GM19467 (cell line): ENCODE results near the gene OTOGL.
"Not testable (repeated sequence)": the region's sequence is repeated elsewhere in the genome, so short reads cannot be mapped to it uniquely, and the experiment has no call there.

ENCODE experiments used
- ATAC-seq: cut with Tn5 transposase; IDR thresholded peaks from one replicate; pipeline ENCODE4 v1.9.1; 2021; ENCODE audit warnings: mild to moderate bottlenecking, moderate library complexity; ENCODE audit not compliant: unreplicated experiment

Gene OTOGL

GRCh38 chr12:80186727-80187217 is 87.4 kb downstream of the OTOGL start:
- ATAC-seq = no peak

- no peak for ATAC-seq
Observed at GRCh38 chr12:80187660-80188090, 88.3 kb downstream of the OTOGL start.

GRCh38 chr12:80188576-80188975 is 89.2 kb downstream of the OTOGL start:
- no peak for ATAC-seq

- ATAC-seq = no peak
Observed at GRCh38 chr12:80189241-80189640, 89.9 kb downstream of the OTOGL start.

- ATAC-seq = no peak
Observed at GRCh38 chr12:80190001-80190400, 90.7 kb downstream of the OTOGL start.

- no peak for ATAC-seq
Observed at GRCh38 chr12:80192087-80192486, 92.8 kb downstream of the OTOGL start.

- no peak for ATAC-seq
Observed at GRCh38 chr12:80193865-80194264, 94.5 kb downstream of the OTOGL start.

GRCh38 chr12:80195074-80195726 is 95.9 kb downstream of the OTOGL start:
- ATAC-seq = no peak

GRCh38 chr12:80195737-80196136 is 96.4 kb downstream of the OTOGL start:
- ATAC-seq = no peak

- no peak for ATAC-seq
Observed at GRCh38 chr12:80196419-80196818, 97.1 kb downstream of the OTOGL start.

GRCh38 chr12:80198782-80199337 is 99.5 kb downstream of the OTOGL start:
- no peak for ATAC-seq

- ATAC-seq = no peak
Observed at GRCh38 chr12:80199931-80200330, 100.6 kb downstream of the OTOGL start.

GRCh38 chr12:80200414-80200813 is 101.1 kb downstream of the OTOGL start:
- ATAC-seq = no peak

- ATAC-seq = no peak
Observed at GRCh38 chr12:80201908-80202307, 102.6 kb downstream of the OTOGL start.

GRCh38 chr12:80205960-80206359 is 106.6 kb downstream of the OTOGL start:
- no peak for ATAC-seq

GRCh38 chr12:80208071-80208470 is 108.7 kb downstream of the OTOGL start:
- no peak for ATAC-seq

- ATAC-seq = no peak
Observed at GRCh38 chr12:80211671-80212070, 112.3 kb downstream of the OTOGL start.

- no peak for ATAC-seq
Observed at GRCh38 chr12:80212938-80213645, 113.8 kb downstream of the OTOGL start.

- no peak for ATAC-seq
Observed at GRCh38 chr12:80213871-80214270, 114.5 kb downstream of the OTOGL start.

- ATAC-seq = peak; percentile 68
Observed at GRCh38 chr12:80217011-80217535, 117.7 kb downstream of the OTOGL start.

- not testable (repeated sequence) for ATAC-seq
Observed at GRCh38 chr12:80218925-80219324, 119.6 kb downstream of the OTOGL start.

GRCh38 chr12:80219345-80219744 is 120.0 kb downstream of the OTOGL start:
- ATAC-seq = no peak
